Endothelial cell of umbilical vein (primary cell): ENCODE measurements around the gene HDDC2. TPM values are rescaled to one million over a fixed set of nuclear protein-coding genes. Genes with fewer than 3 reads are reported as not detected.

Source experiments
- BruUV-seq: library from RNA; stranded (reverse); fragments of 400-500 nt; replicated peaks from 2 replicates; lab custom pipeline; 2021; lab: Mats Ljungman, UMichigan
- CTCF ChIA-PET: fragments of 300-600, 350-600 bp; sonication (Branson Sonifier 250); formaldehyde crosslinking; loops from one replicate; lab custom pipeline; 2021; ENCODE audit warnings: antibody characterized with exemption, inconsistent platforms; lab: Charles Lee
- POLR2A ChIA-PET: fragments of 300-600, 350-600 bp; sonication (Branson Sonifier 250); formaldehyde crosslinking; loops from one replicate; lab custom pipeline; 2021; ENCODE audit warnings: antibody characterized with exemption, inconsistent platforms; lab: Charles Lee
- DNase-seq: peaks from one replicate; pipeline ENCODE4 v3.0.0-alpha.2; 2011; ENCODE audit warnings: low read depth, low spot score
- FAIRE-seq: peaks from 2 replicates; lab custom pipeline; 2011; peaks lifted over from hg19 to GRCh38; lab: Jason Lieb, UNC
- H2AFZ ChIP-seq: 2 replicates; pipeline ENCODE4 v1.6.0; 2012; ENCODE audit warnings: low read depth, low read length, control low read depth, inconsistent platforms
- H3K27ac ChIP-seq: 2 replicates; pipeline ENCODE4 v1.5.1; 2011; ENCODE audit warnings: low read depth, mild to moderate bottlenecking, control low read depth, low read length, moderate library complexity; ENCODE audit not compliant: insufficient read depth
- H3K27me3 ChIP-seq, 2 experiments: 2 replicates each; pipeline versions ENCODE4 v1.6.0 to v1.6.1; 2011; ENCODE audit warnings: low read length in 2 of 2, mixed read lengths in 1 of 2; ENCODE audit not compliant: control insufficient read depth in 2 of 2, insufficient read depth in 2 of 2
- H3K36me3 ChIP-seq, 2 experiments: 2 replicates in 1 of 2; 3 replicates in 1 of 2; pipeline ENCODE4 v1.5.1; 2011; ENCODE audit warnings: low read length in 2 of 2, mild to moderate bottlenecking in 1 of 2, moderate library complexity in 1 of 2; ENCODE audit not compliant: control insufficient read depth in 2 of 2, insufficient read depth in 2 of 2; ENCODE audit errors: extremely low read depth in 1 of 2
- H3K4me1 ChIP-seq: 3 replicates; pipeline ENCODE4 v1.5.1; 2011; ENCODE audit warnings: mild to moderate bottlenecking, low read length; ENCODE audit not compliant: control insufficient read depth, insufficient read depth; ENCODE audit errors: extremely low read depth
- H3K4me2 ChIP-seq: 2 replicates; pipeline ENCODE4 v1.6.1; 2011; ENCODE audit warnings: low read length, control low read depth, mixed read lengths; ENCODE audit not compliant: insufficient read depth
- H3K4me3 ChIP-seq, 3 experiments: fragments of 200-600 bp in 1 of 3; sonication (generic), shearing (Covaris generic) in 1 of 3; replicated peaks in 1 of 3; 2 replicates each; pipeline ENCODE4 v1.5.1; 2011 to 2016; ENCODE audit warnings: control low read depth in 3 of 3, low read length in 3 of 3, mild to moderate bottlenecking in 2 of 3, inconsistent platforms in 1 of 3, low read depth in 1 of 3, moderate library complexity in 1 of 3; ENCODE audit not compliant: insufficient read depth in 1 of 3
- H3K79me2 ChIP-seq: 2 replicates; pipeline ENCODE4 v1.6.0; 2012; ENCODE audit warnings: low read length, inconsistent platforms; ENCODE audit not compliant: control insufficient read depth, insufficient read depth
- H3K9ac ChIP-seq: replicated peaks from 2 replicates; pipeline ENCODE3; 2011; ENCODE audit warnings: low read length, control low read depth; ENCODE audit not compliant: insufficient read depth; ENCODE audit errors: extremely low read depth
- H3K9me1 ChIP-seq: replicated peaks from 3 replicates; pipeline ENCODE4 v1.6.0; 2011; ENCODE audit warnings: mild to moderate bottlenecking, low read length; ENCODE audit not compliant: control insufficient read depth, insufficient read depth; ENCODE audit errors: extremely low read depth
- H3K9me3 ChIP-seq: replicated peaks from 2 replicates; pipeline ENCODE4 v1.5.1; 2012; ENCODE audit warnings: low read length, inconsistent platforms; ENCODE audit not compliant: control insufficient read depth, insufficient read depth
- H4K20me1 ChIP-seq: replicated peaks from 2 replicates; pipeline ENCODE3; 2011; ENCODE audit warnings: mild to moderate bottlenecking, low read length; ENCODE audit not compliant: control insufficient read depth, insufficient read depth; ENCODE audit errors: extremely low read depth
- EZH2 ChIP-seq: IDR thresholded peaks from 2 replicates; pipeline ENCODE4 v1.6.1; 2012; ENCODE audit warnings: borderline replicate concordance, low read depth, mild to moderate bottlenecking, moderate library complexity, low read length, inconsistent platforms; ENCODE audit not compliant: severe bottlenecking
- FOS ChIP-seq: IDR thresholded peaks from 2 replicates; pipeline ENCODE4 v1.6.1; 2011; ENCODE audit warnings: mild to moderate bottlenecking, low read length, moderate library complexity, borderline replicate concordance; ENCODE audit not compliant: insufficient read depth
- MYC ChIP-seq: IDR thresholded peaks from one replicate; pipeline ENCODE4 v1.6.1; 2011; ENCODE audit warnings: mild to moderate bottlenecking, low read depth, low read length
- dilution Hi-C: fragments of 300-500 bp; cut with MboI; formaldehyde crosslinking; loops from one replicate; pipeline ENCODE4 v1.15.0; 2019; ENCODE audit warnings: low sequenced_read_pairs; ENCODE audit not compliant: extremely low pct_ligation_motif_present
- intact Hi-C: fragments of 100-400 bp; cut with micrococcal nuclease; formaldehyde crosslinking; loops from one replicate; pipeline ENCODE4 v1.10.0; 2022
- polyA plus RNA-seq, 4 experiments: library from polyadenylated mRNA; depleted of rRNA in 3 of 4; stranded (reverse) in 3 of 4; unstranded in 1 of 4; fragments of >200 nt; gene quantifications; 2 replicates each; pipeline versions ENCODE4 v1.2.1 to v1.2.3, GENCODE V29; 2011 to 2012; ENCODE audit warnings: missing spikeins in 1 of 4
- total RNA-seq: library from RNA; stranded (reverse); gene quantifications from 2 replicates; pipeline ENCODE4 v1.2.3, GENCODE V29; 2021
- TF ChIP-seq, protein P1 (sequence below), 2 donors: IDR thresholded peaks; 1 replicate in 1 of 2; 2 replicates in 1 of 2; pipeline ENCODE4 v1.5.1; 2011; ENCODE audit warnings: low read length in 2 of 2, mild to moderate bottlenecking in 2 of 2, moderate library complexity in 2 of 2, control low read depth in 1 of 2, inconsistent platforms in 1 of 2, low read depth in 1 of 2; ENCODE audit not compliant: insufficient read depth in 1 of 2; ENCODE audit errors: extremely low read depth in 1 of 2

HDDC2 gene
- total and polyA plus RNA-seq, 2 donors (not counting 3 experiments of a cell fraction or from before 2014, with no cell fraction given): 12.6 to 13.6 TPM

- Histone ChIP-seq H3K9ac (no peak overlapping the region), H3K4me2 (no peak overlapping the region), H3K4me1 (peaks cover 7% of the 10 kb centered on the region), H3K27me3 (peaks cover 16 to 22% of the 10 kb centered on the region in 2 experiments), H3K9me3 (no peaks in the 10 kb centered on the region), H2AFZ (no peak overlapping the region), H4K20me1 (no peaks in the 10 kb centered on the region), H3K9me1 (no peaks in the 10 kb centered on the region), H3K4me3 (no peak overlapping the region), H3K79me2 (no peaks in the 10 kb centered on the region), H3K36me3 (no peaks in the 10 kb centered on the region), H3K27ac (no peak overlapping the region)
- CTCF ChIA-PET: interaction anchor here (0.7 to 10.1 kb wide), 24 partner anchors 10 to 664 kb away, joined by 3 to 439 read pairs (median 4); partner anchors contain the start of genes HDDC2, HEY2, HINT3 and NCOA7
- DNase-seq (peak; percentile 64), FAIRE-seq (peak; percentile 76)
- dilution Hi-C loops: loop anchor here (10.0 kb wide), 1 partner anchor 454 kb away; no protein-coding TSS in a partner anchor
- POLR2A ChIA-PET: interaction anchor here (0.6 kb wide), 1 partner anchor 524 kb away, joined by 3 read pairs; no protein-coding TSS in a partner anchor
- TF ChIP-seq FOS (no peak), EZH2 (no peak), MYC (no peak)
- TF ChIP-seq, protein P1, sequence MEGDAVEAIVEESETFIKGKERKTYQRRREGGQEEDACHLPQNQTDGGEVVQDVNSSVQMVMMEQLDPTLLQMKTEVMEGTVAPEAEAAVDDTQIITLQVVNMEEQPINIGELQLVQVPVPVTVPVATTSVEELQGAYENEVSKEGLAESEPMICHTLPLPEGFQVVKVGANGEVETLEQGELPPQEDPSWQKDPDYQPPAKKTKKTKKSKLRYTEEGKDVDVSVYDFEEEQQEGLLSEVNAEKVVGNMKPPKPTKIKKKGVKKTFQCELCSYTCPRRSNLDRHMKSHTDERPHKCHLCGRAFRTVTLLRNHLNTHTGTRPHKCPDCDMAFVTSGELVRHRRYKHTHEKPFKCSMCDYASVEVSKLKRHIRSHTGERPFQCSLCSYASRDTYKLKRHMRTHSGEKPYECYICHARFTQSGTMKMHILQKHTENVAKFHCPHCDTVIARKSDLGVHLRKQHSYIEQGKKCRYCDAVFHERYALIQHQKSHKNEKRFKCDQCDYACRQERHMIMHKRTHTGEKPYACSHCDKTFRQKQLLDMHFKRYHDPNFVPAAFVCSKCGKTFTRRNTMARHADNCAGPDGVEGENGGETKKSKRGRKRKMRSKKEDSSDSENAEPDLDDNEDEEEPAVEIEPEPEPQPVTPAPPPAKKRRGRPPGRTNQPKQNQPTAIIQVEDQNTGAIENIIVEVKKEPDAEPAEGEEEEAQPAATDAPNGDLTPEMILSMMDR (IDR thresholded peaks at IDR 0.05; ENCODE audit: extremely low read depth in 1 of 2, insufficient read depth in 1 of 2, low read depth in 1 of 2, low read length in 2 of 2): peak; percentile 64 to 71
- BruUV-seq: no TSS peak
- intact Hi-C loops: loop anchor here (1.0 to 5.0 kb wide), 4 partner anchors 301 to 646 kb away; partner anchors contain the start of gene HINT3
Observed at GRCh38 chr6:125310994-125311649, 9.4 kb upstream of the HDDC2 start.
